A673 (cell line): ENCODE measurements around the gene KCNIP4.

Source experiments
- EZH2 ChIP-seq: fragments of 200-600 bp; sonication (generic); IDR thresholded peaks from 2 replicates; pipeline ENCODE4 v1.6.1; 2017; ENCODE audit warnings: borderline replicate concordance, low read depth, mild to moderate bottlenecking, mixed read lengths, antibody characterized with exemption, low read length; ENCODE audit not compliant: poor library complexity, severe bottlenecking
- TF ChIP-seq, protein P1 (sequence below): fragments of 300-800, 200-600 bp; sonication (generic); conservative IDR thresholded peaks from 2 replicates; pipeline ENCODE4 v1.5.1; 2017; ENCODE audit warnings: low read depth, mild to moderate bottlenecking, antibody characterized with exemption, low read length, moderate library complexity, mixed read lengths

DNA sequence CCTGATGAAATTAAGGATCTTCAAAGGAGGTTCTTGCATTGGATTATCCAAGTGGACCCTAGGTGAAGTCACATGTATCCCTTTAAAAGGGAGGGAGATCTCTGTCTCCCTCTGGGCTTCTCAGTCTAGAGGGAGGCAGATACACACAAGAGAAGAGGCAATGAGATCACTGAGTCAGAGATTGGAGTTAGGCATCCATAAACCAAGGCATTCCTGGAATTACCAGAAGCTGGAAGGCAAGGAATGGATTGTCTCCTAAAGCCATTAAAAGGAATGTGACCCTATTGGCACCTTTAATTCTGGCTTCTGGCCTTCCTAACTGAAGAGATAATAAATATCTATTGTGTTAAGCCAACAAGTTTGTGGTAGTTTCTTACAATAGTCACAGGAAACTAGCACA, 865.2 kb downstream of the KCNIP4 start:
- TF ChIP-seq, protein P1, sequence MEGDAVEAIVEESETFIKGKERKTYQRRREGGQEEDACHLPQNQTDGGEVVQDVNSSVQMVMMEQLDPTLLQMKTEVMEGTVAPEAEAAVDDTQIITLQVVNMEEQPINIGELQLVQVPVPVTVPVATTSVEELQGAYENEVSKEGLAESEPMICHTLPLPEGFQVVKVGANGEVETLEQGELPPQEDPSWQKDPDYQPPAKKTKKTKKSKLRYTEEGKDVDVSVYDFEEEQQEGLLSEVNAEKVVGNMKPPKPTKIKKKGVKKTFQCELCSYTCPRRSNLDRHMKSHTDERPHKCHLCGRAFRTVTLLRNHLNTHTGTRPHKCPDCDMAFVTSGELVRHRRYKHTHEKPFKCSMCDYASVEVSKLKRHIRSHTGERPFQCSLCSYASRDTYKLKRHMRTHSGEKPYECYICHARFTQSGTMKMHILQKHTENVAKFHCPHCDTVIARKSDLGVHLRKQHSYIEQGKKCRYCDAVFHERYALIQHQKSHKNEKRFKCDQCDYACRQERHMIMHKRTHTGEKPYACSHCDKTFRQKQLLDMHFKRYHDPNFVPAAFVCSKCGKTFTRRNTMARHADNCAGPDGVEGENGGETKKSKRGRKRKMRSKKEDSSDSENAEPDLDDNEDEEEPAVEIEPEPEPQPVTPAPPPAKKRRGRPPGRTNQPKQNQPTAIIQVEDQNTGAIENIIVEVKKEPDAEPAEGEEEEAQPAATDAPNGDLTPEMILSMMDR, result no peak
- TF ChIP-seq EZH2, result no peak
